Astrocyte (in vitro differentiated cells and primary cell): ENCODE data around the gene ASTN1. TPM values are rescaled to one million over a fixed set of nuclear protein-coding genes. Genes with fewer than 3 reads are reported as not detected.

Experiments
- DNase-seq: peaks from one replicate; pipeline ENCODE4 v3.0.0-alpha.2; 2010; ENCODE audit warnings: low read depth
- FAIRE-seq: peaks from 2 replicates; lab custom pipeline; 2011; peaks lifted over from hg19 to GRCh38; lab: Jason Lieb, UNC
- H2AFZ ChIP-seq: 2 replicates; pipeline ENCODE4 v1.6.0; 2012; ENCODE audit warnings: low read depth, low read length, inconsistent platforms
- H3K27ac ChIP-seq: 2 replicates; pipeline ENCODE4 v1.5.1; 2011; ENCODE audit warnings: low read depth, low read length, inconsistent platforms
- H3K27me3 ChIP-seq: 2 replicates; pipeline ENCODE4 v1.6.0; 2011; ENCODE audit warnings: low read length, inconsistent platforms; ENCODE audit not compliant: insufficient read depth
- H3K36me3 ChIP-seq: 2 replicates; pipeline ENCODE4 v1.5.1; 2011; ENCODE audit warnings: low read length, inconsistent platforms; ENCODE audit not compliant: insufficient read depth
- H3K4me1 ChIP-seq: 2 replicates; pipeline ENCODE4 v1.5.1; 2011; ENCODE audit warnings: low read length, inconsistent platforms; ENCODE audit not compliant: insufficient read depth
- H3K4me2 ChIP-seq: 2 replicates; pipeline ENCODE4 v1.6.0; 2012; ENCODE audit warnings: low read length, inconsistent platforms
- H3K4me3 ChIP-seq: 2 replicates; pipeline ENCODE4 v1.5.1; 2011; ENCODE audit warnings: low read depth, mild to moderate bottlenecking, low read length, inconsistent platforms; ENCODE audit not compliant: insufficient read depth
- H3K79me2 ChIP-seq: 2 replicates; pipeline ENCODE4 v1.6.0; 2012; ENCODE audit warnings: mild to moderate bottlenecking, low read length, inconsistent platforms; ENCODE audit not compliant: insufficient read depth
- H3K9ac ChIP-seq: 2 replicates; pipeline ENCODE4 v1.6.0; 2012; ENCODE audit warnings: mild to moderate bottlenecking, low read length, inconsistent platforms
- H3K9me3 ChIP-seq: 2 replicates; pipeline ENCODE4 v1.5.1; 2012; ENCODE audit warnings: low read depth, mild to moderate bottlenecking, low read length, inconsistent platforms; ENCODE audit not compliant: insufficient read depth
- H4K20me1 ChIP-seq: 2 replicates; pipeline ENCODE4 v1.6.0; 2012; ENCODE audit warnings: low read length, inconsistent platforms; ENCODE audit not compliant: insufficient read depth
- H3K27ac Mint-ChIP-seq: one replicate; pipeline ENCODE4 v1.8.0; 2021; ENCODE audit warnings: mild to moderate bottlenecking, mixed read lengths; ENCODE audit not compliant: unreplicated experiment
- H3K27me3 Mint-ChIP-seq: one replicate; pipeline ENCODE4 v1.8.0; 2021; ENCODE audit warnings: low read depth, mixed read lengths; ENCODE audit not compliant: unreplicated experiment
- H3K36me3 Mint-ChIP-seq: one replicate; pipeline ENCODE4 v1.8.0; 2021; ENCODE audit warnings: low read depth, mixed read lengths; ENCODE audit not compliant: unreplicated experiment
- H3K4me1 Mint-ChIP-seq: one replicate; pipeline ENCODE4 v1.8.0; 2021; ENCODE audit warnings: low read depth, mixed read lengths; ENCODE audit not compliant: unreplicated experiment
- H3K4me3 Mint-ChIP-seq: one replicate; pipeline ENCODE4 v1.8.0; 2021; ENCODE audit warnings: mild to moderate bottlenecking, moderate library complexity, mixed read lengths; ENCODE audit not compliant: unreplicated experiment
- H3K9me3 Mint-ChIP-seq: one replicate; pipeline ENCODE4 v1.8.0; 2021; ENCODE audit warnings: mild to moderate bottlenecking, mixed read lengths; ENCODE audit not compliant: unreplicated experiment
- EZH2 ChIP-seq: IDR thresholded peaks from 2 replicates; pipeline ENCODE4 v1.6.1; 2012; ENCODE audit warnings: mild to moderate bottlenecking, low read length, inconsistent platforms; ENCODE audit not compliant: insufficient read depth
- total RNA-seq: library from RNA; stranded (reverse); gene quantifications from 2 replicates; pipeline ENCODE4 v1.2.1, GENCODE V29; 2021
- TF ChIP-seq, protein P1 (sequence below): IDR thresholded peaks from 2 replicates; pipeline ENCODE4 v1.5.1; 2011; ENCODE audit warnings: low read depth, mild to moderate bottlenecking, inconsistent platforms, low read length, moderate library complexity; ENCODE audit not compliant: insufficient read depth

ASTN1 gene
- total RNA-seq, 1 donor from 2014 or later, result 0.50 TPM

DNA sequence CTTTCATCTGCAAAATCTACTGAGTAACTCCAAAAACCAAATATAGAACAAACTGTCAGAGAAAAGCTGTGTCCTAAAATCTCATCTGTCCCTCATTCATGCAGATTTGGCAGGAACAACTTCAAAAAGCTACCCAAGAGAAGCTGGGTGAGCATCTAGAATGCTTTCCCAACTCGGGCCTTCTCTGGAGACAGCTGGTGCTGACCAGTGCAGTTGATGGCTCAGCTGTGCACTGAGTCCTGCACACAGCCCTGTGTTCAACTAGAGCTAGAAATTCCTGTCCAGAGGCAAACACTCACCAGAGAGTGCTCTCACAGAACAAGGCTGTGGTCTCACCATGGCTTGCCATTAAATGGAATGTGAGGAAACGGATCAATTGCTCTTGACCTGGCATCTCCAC lies 202.8 kb downstream of the ASTN1 start:
- no peak overlapping the region for H3K4me3 Mint-ChIP-seq
- Histone ChIP-seq H3K4me1 (no peaks in the 10 kb centered on the region), H3K4me2 (no peak overlapping the region), H2AFZ (no peak overlapping the region), H3K79me2 (no peaks in the 10 kb centered on the region), H4K20me1 (no peaks in the 10 kb centered on the region), H3K9me3 (no peaks in the 10 kb centered on the region), H3K27me3 (no peaks in the 10 kb centered on the region), H3K4me3 (no peak overlapping the region), H3K36me3 (no peaks in the 10 kb centered on the region), H3K27ac (no peak overlapping the region), H3K9ac (no peak overlapping the region)
- peaks cover 9% of the 10 kb centered on the region for H3K27me3 Mint-ChIP-seq
- no peak for FAIRE-seq
- peaks cover 5% of the 10 kb centered on the region for H3K4me1 Mint-ChIP-seq
- DNase-seq, result no peak
- no peak overlapping the region for H3K27ac Mint-ChIP-seq
- H3K9me3 Mint-ChIP-seq, result no peaks in the 10 kb centered on the region
- H3K36me3 Mint-ChIP-seq, result no peaks in the 10 kb centered on the region
- no peak for TF ChIP-seq EZH2
- TF ChIP-seq, protein P1, sequence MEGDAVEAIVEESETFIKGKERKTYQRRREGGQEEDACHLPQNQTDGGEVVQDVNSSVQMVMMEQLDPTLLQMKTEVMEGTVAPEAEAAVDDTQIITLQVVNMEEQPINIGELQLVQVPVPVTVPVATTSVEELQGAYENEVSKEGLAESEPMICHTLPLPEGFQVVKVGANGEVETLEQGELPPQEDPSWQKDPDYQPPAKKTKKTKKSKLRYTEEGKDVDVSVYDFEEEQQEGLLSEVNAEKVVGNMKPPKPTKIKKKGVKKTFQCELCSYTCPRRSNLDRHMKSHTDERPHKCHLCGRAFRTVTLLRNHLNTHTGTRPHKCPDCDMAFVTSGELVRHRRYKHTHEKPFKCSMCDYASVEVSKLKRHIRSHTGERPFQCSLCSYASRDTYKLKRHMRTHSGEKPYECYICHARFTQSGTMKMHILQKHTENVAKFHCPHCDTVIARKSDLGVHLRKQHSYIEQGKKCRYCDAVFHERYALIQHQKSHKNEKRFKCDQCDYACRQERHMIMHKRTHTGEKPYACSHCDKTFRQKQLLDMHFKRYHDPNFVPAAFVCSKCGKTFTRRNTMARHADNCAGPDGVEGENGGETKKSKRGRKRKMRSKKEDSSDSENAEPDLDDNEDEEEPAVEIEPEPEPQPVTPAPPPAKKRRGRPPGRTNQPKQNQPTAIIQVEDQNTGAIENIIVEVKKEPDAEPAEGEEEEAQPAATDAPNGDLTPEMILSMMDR, result no peak

DNA sequence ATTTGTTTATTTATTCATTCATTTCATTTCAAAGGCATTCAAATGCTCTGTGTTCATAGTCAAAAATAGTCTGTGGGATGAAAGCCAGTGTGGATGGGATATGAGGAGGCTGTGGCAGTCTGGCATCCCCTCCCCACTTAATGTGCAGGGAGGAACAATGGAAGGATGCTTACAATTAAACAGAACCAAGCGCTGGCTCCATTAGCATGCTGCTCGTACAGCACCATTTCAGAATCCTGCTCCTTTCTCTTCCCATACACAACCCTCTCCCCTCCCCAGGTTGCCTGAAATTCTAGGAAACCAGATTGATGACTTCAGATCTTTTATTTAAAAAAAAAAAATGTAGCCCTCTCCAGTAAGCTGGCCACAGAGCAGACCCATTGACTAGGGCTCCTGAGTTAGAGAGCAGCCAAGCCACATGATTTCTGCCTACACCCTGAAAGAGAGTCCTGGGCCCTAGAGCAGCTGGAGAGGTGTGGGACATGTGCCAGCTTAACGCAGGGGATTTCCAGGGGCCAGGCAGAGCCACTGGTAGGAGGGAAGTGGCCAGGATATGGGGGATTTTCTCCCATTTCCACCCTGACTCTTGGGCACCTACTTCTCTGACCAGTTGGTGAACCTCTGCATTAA lies 205.2 kb downstream of the ASTN1 start:
- H3K4me1 ChIP-seq, result no peaks in the 10 kb centered on the region
- Mint-ChIP-seq H3K27me3 (peaks cover 12% of the 10 kb centered on the region), H3K9me3 (no peaks in the 10 kb centered on the region), H3K4me1 (peaks cover 5% of the 10 kb centered on the region), H3K36me3 (no peaks in the 10 kb centered on the region), H3K27ac (no peak overlapping the region), H3K4me3 (no peak overlapping the region)
- no peaks in the 10 kb centered on the region for H3K9me3 ChIP-seq
- H3K79me2 ChIP-seq, result no peaks in the 10 kb centered on the region
- DNase-seq (no peak), FAIRE-seq (no peak)
- no peak overlapping the region for H3K4me3 ChIP-seq
- no peaks in the 10 kb centered on the region for H4K20me1 ChIP-seq
- no peak for TF ChIP-seq EZH2
- TF ChIP-seq, protein P1, result no peak
- H3K36me3 ChIP-seq, result no peaks in the 10 kb centered on the region
- H3K27me3 ChIP-seq, result no peaks in the 10 kb centered on the region
- no peak overlapping the region for H3K9ac ChIP-seq
- H3K27ac ChIP-seq, result no peak overlapping the region
- no peak overlapping the region for H2AFZ ChIP-seq
- H3K4me2 ChIP-seq, result no peak overlapping the region

DNA sequence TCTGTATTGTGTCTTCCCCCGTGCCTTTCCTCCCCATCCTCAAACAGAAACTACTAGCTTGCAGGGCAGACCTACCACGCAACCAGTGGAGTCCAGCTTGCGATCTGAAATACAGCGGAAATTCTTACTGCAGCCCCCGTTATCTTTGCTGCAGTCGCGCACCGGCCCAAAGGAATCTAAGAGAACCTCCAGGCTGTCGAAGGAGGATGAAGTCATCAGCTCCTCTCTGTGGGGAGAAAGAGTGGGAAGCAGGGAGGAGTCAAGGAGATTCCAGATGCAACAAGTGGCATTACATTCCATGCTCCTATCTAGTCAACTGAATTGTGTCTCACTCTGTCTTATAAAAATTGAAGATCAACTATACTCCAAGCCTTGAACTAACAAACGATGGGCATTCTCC lies 206.9 kb downstream of the ASTN1 start:
- Histone ChIP-seq H3K9me3 (no peaks in the 10 kb centered on the region), H3K79me2 (no peaks in the 10 kb centered on the region), H3K4me3 (no peak overlapping the region), H3K4me1 (no peaks in the 10 kb centered on the region), H3K9ac (no peak overlapping the region), H3K4me2 (no peak overlapping the region), H3K36me3 (no peaks in the 10 kb centered on the region), H2AFZ (no peak overlapping the region), H3K27me3 (no peaks in the 10 kb centered on the region), H4K20me1 (no peaks in the 10 kb centered on the region), H3K27ac (no peak overlapping the region)
- DNase-seq (no peak), FAIRE-seq (no peak)
- H3K4me1 Mint-ChIP-seq, result peaks cover 5% of the 10 kb centered on the region
- TF ChIP-seq, protein P1, result no peak
- no peak for TF ChIP-seq EZH2
- peaks cover 15% of the 10 kb centered on the region for H3K27me3 Mint-ChIP-seq
- no peak overlapping the region for H3K27ac Mint-ChIP-seq
- H3K4me3 Mint-ChIP-seq, result no peak overlapping the region
- no peaks in the 10 kb centered on the region for H3K9me3 Mint-ChIP-seq
- no peaks in the 10 kb centered on the region for H3K36me3 Mint-ChIP-seq
